ENCODE data around the gene CSF3R.

DNA sequence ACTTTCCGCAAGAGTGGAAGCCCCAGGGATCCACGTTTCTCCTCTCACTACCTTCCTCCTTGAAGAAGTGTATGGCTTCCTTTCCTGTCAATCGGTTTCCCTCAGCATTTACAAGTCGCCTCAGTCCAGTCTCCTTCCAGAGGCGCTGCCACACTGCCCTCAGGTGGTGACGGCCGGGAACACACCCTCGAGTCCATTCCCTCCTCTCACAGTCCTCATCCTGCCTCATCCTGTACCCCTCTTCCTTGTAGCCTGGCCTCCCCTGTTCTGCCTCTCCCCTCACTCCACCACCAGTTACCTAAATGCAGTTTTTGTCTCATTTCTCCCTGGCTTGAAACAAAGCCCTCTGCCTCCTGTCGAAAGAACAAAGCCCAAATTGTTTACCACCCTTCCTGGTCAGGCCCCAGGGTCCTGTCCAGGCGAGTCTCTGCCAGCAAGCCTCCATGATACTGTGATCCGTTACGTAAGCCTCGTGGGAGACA, 61.8 kb downstream of the CSF3R start:
- TF ChIP-seq, protein P1, sequence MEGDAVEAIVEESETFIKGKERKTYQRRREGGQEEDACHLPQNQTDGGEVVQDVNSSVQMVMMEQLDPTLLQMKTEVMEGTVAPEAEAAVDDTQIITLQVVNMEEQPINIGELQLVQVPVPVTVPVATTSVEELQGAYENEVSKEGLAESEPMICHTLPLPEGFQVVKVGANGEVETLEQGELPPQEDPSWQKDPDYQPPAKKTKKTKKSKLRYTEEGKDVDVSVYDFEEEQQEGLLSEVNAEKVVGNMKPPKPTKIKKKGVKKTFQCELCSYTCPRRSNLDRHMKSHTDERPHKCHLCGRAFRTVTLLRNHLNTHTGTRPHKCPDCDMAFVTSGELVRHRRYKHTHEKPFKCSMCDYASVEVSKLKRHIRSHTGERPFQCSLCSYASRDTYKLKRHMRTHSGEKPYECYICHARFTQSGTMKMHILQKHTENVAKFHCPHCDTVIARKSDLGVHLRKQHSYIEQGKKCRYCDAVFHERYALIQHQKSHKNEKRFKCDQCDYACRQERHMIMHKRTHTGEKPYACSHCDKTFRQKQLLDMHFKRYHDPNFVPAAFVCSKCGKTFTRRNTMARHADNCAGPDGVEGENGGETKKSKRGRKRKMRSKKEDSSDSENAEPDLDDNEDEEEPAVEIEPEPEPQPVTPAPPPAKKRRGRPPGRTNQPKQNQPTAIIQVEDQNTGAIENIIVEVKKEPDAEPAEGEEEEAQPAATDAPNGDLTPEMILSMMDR (IDR thresholded peaks at IDR 0.05) = peak; percentile 70 to 95 (median 86)
- TF ChIP-seq POLR2A (IDR thresholded peaks at IDR 0.05) (no peak), POLR2AphosphoS5 (IDR thresholded peaks at IDR 0.05) (peak; percentile 79)

All from prostate gland (tissue), 2 donors.